ENCODE results near the gene ITGAD. TPM values are rescaled to one million over a fixed set of nuclear protein-coding genes. Genes with fewer than 3 reads are reported as not detected.

Gene ITGAD
- total RNA-seq, 1 experiment from 2014 or later = not detected

GRCh38 chr16:31430380-31431052, 37.4 kb downstream of the ITGAD start:
- no peak overlapping the region for H2BK12ac ChIP-seq (ENCODE audit: insufficient read length, low read depth, low read length)
- DNase-seq = no peak
- H4K20me1 ChIP-seq (ENCODE audit: control insufficient read depth, insufficient read depth, insufficient read length) = no peaks in the 10 kb centered on the region
- H2BK15ac ChIP-seq (ENCODE audit: low read depth, low read length) = no peak overlapping the region
- no peak for TF ChIP-seq CTCF (conservative IDR thresholded peaks at IDR 0.05)
- no peak overlapping the region for H4K5ac ChIP-seq (ENCODE audit: insufficient read length, low read depth, low read length)
- H3K9ac ChIP-seq (ENCODE audit: extremely low read depth, insufficient read length, low read length) = no peak overlapping the region
- H2AFZ ChIP-seq (ENCODE audit: low read length) = no peak overlapping the region
- no peak overlapping the region for H3K14ac ChIP-seq (ENCODE audit: insufficient read depth, low read length)
- H3K27me3 ChIP-seq (ENCODE audit: insufficient read depth, low read length) = peaks cover 8% of the 10 kb centered on the region; the same call in 1 of the 2 replicates
- Mint-ChIP-seq H3K4me3 (no peak overlapping the region; a peak in 1 of 5 replicates), H3K27me3 (ENCODE audit: low read depth) (peaks cover 2% of the 10 kb centered on the region; the same call in 1 of the 2 replicates), H3K4me1 (peaks cover 5 to 9% of the 10 kb centered on the region in 2 experiments; a peak in 3 of 4 replicates), H3K27ac (no peak overlapping the region; a peak in 1 of 7 replicates), H3K36me3 (ENCODE audit: insufficient read depth in 1 of 3, low read depth in 3 of 3) (no peaks in the 10 kb centered on the region), H3K9me3 (no peaks in the 10 kb centered on the region; a peak in 1 of 5 replicates)
- H3K18ac ChIP-seq (ENCODE audit: insufficient read length, low read depth, low read length) = no peak overlapping the region
- no peak overlapping the region for H3K27ac ChIP-seq (ENCODE audit: insufficient read length, low read depth, low read length)
- no peak overlapping the region for H3K4ac ChIP-seq (ENCODE audit: low read depth, low read length)
- H3K4me1 ChIP-seq (ENCODE audit: insufficient read depth, low read length) = no peaks in the 10 kb centered on the region
- no peak overlapping the region for H3T11ph ChIP-seq (ENCODE audit: low read length)
- H3K79me1 ChIP-seq (ENCODE audit: insufficient read depth, low read depth, low read length, poor library complexity, severe bottlenecking) = no peaks in the 10 kb centered on the region
- H4K8ac ChIP-seq (replicated peaks; ENCODE audit: insufficient read length, low read depth, low read length) = no peak overlapping the region
- no peak overlapping the region for H3K56ac ChIP-seq (ENCODE audit: insufficient read length, low read depth, low read length)
- H2BK5ac ChIP-seq (ENCODE audit: insufficient read length, low read length) = no peak overlapping the region
- H3K4me2 ChIP-seq (ENCODE audit: insufficient read depth, insufficient read length, low read length) = no peak overlapping the region
- H3K79me2 ChIP-seq (ENCODE audit: insufficient read depth, low read length) = no peaks in the 10 kb centered on the region
- H3K23ac ChIP-seq (ENCODE audit: insufficient read length, low read depth, low read length) = no peak overlapping the region
- no peak overlapping the region for H4K91ac ChIP-seq (ENCODE audit: insufficient read length, low read depth, low read length)
- no CpG with 5 or more reads among the region's 5 CpGs for WGBS (ENCODE audit: extremely low coverage, insufficient read length, low lambda C conversion rate)
- H3K23me2 ChIP-seq (ENCODE audit: insufficient read length, low read depth, low read length, poor library complexity, severe bottlenecking) = no peaks in the 10 kb centered on the region
- H2AK5ac ChIP-seq (ENCODE audit: insufficient read length, low read length) = no peak overlapping the region
- no peaks in the 10 kb centered on the region for H3K9me3 ChIP-seq (ENCODE audit: control insufficient read depth, low read depth, low read length)
- H2BK20ac ChIP-seq (ENCODE audit: low read depth, low read length, poor library complexity, severe bottlenecking) = no peak overlapping the region
- H2BK120ac ChIP-seq (ENCODE audit: low read depth, low read length, poor library complexity, severe bottlenecking) = no peak overlapping the region

All from H9 (cell line).